Right lobe of liver (tissue), 4 donors: ENCODE data around the gene MDN1.
"Not testable (repeated sequence)": the region's sequence is repeated elsewhere in the genome, so short reads cannot be mapped to it uniquely, and the experiment has no call there.

Experiments used
- POLR2A ChIP-seq: fragments of 450-650 bp; IDR thresholded peaks from one replicate; pipeline ENCODE4 v1.6.1; 2017; ENCODE audit warnings: antibody characterized with exemption, mild to moderate bottlenecking
- TF ChIP-seq, protein P1 (sequence below), 4 donors: fragments of 200-600 bp in 3 of 4; fragments of 450-650 bp in 1 of 4; IDR thresholded peaks; one replicate each; pipeline versions ENCODE4 v1.5.1 to v1.8.0; 2016 to 2022; ENCODE audit warnings: antibody characterized with exemption in 4 of 4, mild to moderate bottlenecking in 2 of 4
- donor health status: DM: no; HTN: no; CAD: no.
- donor health status: DM: no; HTN: no; CAD: no.
- donor health status: DM: no; HTN: yes; CAD: no.

DNA sequence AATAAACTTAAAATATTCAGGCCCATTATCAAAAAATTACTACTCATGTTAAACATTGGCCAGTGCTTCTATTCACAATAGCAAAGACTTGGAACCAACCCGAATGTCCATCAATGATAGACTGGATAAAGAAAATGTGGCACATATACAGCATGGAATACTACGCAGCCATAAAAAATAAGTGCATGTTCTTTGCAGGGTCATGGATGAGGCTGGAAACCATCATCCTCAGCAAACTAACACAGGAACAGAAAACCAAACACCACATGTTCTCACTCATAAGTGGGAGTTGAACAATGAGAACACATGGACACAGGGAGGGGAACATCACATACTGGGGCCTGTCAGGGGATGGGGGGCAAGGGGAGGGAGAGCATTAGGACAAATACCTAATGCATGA is 88.3 kb downstream of the MDN1 start:
- TF ChIP-seq, protein P1, sequence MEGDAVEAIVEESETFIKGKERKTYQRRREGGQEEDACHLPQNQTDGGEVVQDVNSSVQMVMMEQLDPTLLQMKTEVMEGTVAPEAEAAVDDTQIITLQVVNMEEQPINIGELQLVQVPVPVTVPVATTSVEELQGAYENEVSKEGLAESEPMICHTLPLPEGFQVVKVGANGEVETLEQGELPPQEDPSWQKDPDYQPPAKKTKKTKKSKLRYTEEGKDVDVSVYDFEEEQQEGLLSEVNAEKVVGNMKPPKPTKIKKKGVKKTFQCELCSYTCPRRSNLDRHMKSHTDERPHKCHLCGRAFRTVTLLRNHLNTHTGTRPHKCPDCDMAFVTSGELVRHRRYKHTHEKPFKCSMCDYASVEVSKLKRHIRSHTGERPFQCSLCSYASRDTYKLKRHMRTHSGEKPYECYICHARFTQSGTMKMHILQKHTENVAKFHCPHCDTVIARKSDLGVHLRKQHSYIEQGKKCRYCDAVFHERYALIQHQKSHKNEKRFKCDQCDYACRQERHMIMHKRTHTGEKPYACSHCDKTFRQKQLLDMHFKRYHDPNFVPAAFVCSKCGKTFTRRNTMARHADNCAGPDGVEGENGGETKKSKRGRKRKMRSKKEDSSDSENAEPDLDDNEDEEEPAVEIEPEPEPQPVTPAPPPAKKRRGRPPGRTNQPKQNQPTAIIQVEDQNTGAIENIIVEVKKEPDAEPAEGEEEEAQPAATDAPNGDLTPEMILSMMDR (IDR thresholded peaks at IDR 0.05): not testable (repeated sequence)
- TF ChIP-seq POLR2A: not testable (repeated sequence)
